Natural killer cell (primary cell): ENCODE measurements around the gene RRAGC. TPM values are rescaled to one million over a fixed set of nuclear protein-coding genes. Genes with fewer than 3 reads are reported as not detected.

ENCODE experiments used
- ATAC-seq, 3 donors: fragments of 150-1000 bp in 2 of 3; fragments of 200-7000 bp in 1 of 3; cut with Tn5 transposase; 1 replicate in 1 of 3; 2 replicates in 2 of 3; pipeline ENCODE4 v1.10.0; 2021; ENCODE audit warnings: mild to moderate bottlenecking in 2 of 3, moderate library complexity in 2 of 3
- DNase-seq, 2 donors: peaks; one replicate each; pipeline versions ENCODE4 v3.0.0 to v3.0.0-alpha.2; 2013 to 2021; ENCODE audit warnings: mixed read lengths in 1 of 2
- H3K27ac ChIP-seq: one replicate; pipeline ENCODE4 v1.5.1; 2013; ENCODE audit warnings: mild to moderate bottlenecking, low read length
- H3K27me3 ChIP-seq: one replicate; pipeline ENCODE4 v1.6.1; 2013; ENCODE audit warnings: low read length; ENCODE audit not compliant: control insufficient read depth, insufficient read depth
- H3K36me3 ChIP-seq: one replicate; pipeline ENCODE4 v1.6.1; 2013; ENCODE audit warnings: low read length; ENCODE audit not compliant: control insufficient read depth, insufficient read depth
- H3K4me1 ChIP-seq: one replicate; pipeline ENCODE4 v1.6.1; 2013; ENCODE audit warnings: low read length; ENCODE audit not compliant: control insufficient read depth, insufficient read depth
- H3K4me3 ChIP-seq: one replicate; pipeline ENCODE4 v1.5.1; 2013; ENCODE audit warnings: low read length
- H3K9me3 ChIP-seq: one replicate; pipeline ENCODE4 v1.6.1; 2013; ENCODE audit warnings: low read length; ENCODE audit not compliant: control insufficient read depth, insufficient read depth
- H3K27ac Mint-ChIP-seq, 2 donors: one replicate each; pipeline ENCODE4 v1.8.0; 2022; ENCODE audit warnings: mild to moderate bottlenecking in 2 of 2, mixed read lengths in 2 of 2, moderate library complexity in 1 of 2
- H3K27me3 Mint-ChIP-seq, 2 donors: one replicate each; pipeline ENCODE4 v1.8.0; 2022; ENCODE audit warnings: low read depth in 2 of 2, mixed read lengths in 2 of 2
- H3K36me3 Mint-ChIP-seq: one replicate; pipeline ENCODE4 v1.8.0; 2022; ENCODE audit warnings: mixed read lengths
- H3K4me1 Mint-ChIP-seq, 2 donors: one replicate each; pipeline ENCODE4 v1.8.0; 2022; ENCODE audit warnings: mixed read lengths in 2 of 2
- H3K4me3 Mint-ChIP-seq: one replicate; pipeline ENCODE4 v1.8.0; 2022; ENCODE audit warnings: mild to moderate bottlenecking, moderate library complexity, mixed read lengths
- H3K9me3 Mint-ChIP-seq, 2 donors: one replicate each; pipeline ENCODE4 v1.8.0; 2022; ENCODE audit warnings: mixed read lengths in 2 of 2
- CTCF ChIP-seq: fragments of 200-600 bp; IDR thresholded peaks from one replicate; pipeline ENCODE4 v1.8.0; 2022; ENCODE audit warnings: antibody characterized with exemption
- WGBS: methylation state at CpG from one replicate; pipeline ENCODE4 v1.1.7; 2013; ENCODE audit warnings: missing lambda C conversion rate; ENCODE audit not compliant: insufficient coverage; 5-methylcytosine and 5-hydroxymethylcytosine counted together
- intact Hi-C: fragments of 100-400 bp; cut with micrococcal nuclease; formaldehyde crosslinking; loops from one replicate; pipeline ENCODE4 v1.14.2; 2022
- total RNA-seq, 4 donors: library from RNA; stranded (reverse); fragments of 120-200 nt in 1 of 4; gene quantifications; one replicate each; pipeline versions ENCODE4 v1.2.3 to v1.2.4, GENCODE V29; 2013 to 2022

RRAGC gene
- total RNA-seq, 3 donors from 2014 or later (not counting 1 experiment from before 2014, with no cell fraction given): 15.9 to 24.9 (median 22.0) TPM

GRCh38 chr1:38899560-38899959, 40.0 kb upstream of the RRAGC start:
- no peaks in the 10 kb centered on the region for H3K36me3 Mint-ChIP-seq
- H3K4me1 Mint-ChIP-seq: no peaks in the 10 kb centered on the region
- H3K27ac Mint-ChIP-seq: no peak overlapping the region
- TF ChIP-seq CTCF: no peak
- no peaks in the 10 kb centered on the region for H3K27me3 ChIP-seq
- no peaks in the 10 kb centered on the region for H3K4me1 ChIP-seq
- no peak for ATAC-seq
- H3K9me3 Mint-ChIP-seq: no peaks in the 10 kb centered on the region
- intact Hi-C loops: no loop called here
- H3K27me3 Mint-ChIP-seq: no peaks in the 10 kb centered on the region
- DNase-seq: no peak
- H3K4me3 ChIP-seq: no peak overlapping the region
- no peaks in the 10 kb centered on the region for H3K36me3 ChIP-seq
- H3K4me3 Mint-ChIP-seq: no peak overlapping the region
- no peaks in the 10 kb centered on the region for H3K9me3 ChIP-seq
- no peak overlapping the region for H3K27ac ChIP-seq
- 94% methylated on average over 4 of the region's 4 CpGs for WGBS

GRCh38 chr1:38898653-38899230, 39.2 kb upstream of the RRAGC start:
- no peaks in the 10 kb centered on the region for H3K27me3 ChIP-seq
- TF ChIP-seq CTCF: no peak
- Mint-ChIP-seq H3K27me3 (no peaks in the 10 kb centered on the region), H3K36me3 (no peaks in the 10 kb centered on the region), H3K27ac (no peak overlapping the region), H3K4me3 (no peak overlapping the region), H3K4me1 (no peaks in the 10 kb centered on the region), H3K9me3 (no peaks in the 10 kb centered on the region)
- H3K36me3 ChIP-seq: no peaks in the 10 kb centered on the region
- no peak for DNase-seq
- no peaks in the 10 kb centered on the region for H3K4me1 ChIP-seq
- no peak overlapping the region for H3K27ac ChIP-seq
- ATAC-seq: no peak
- no peak overlapping the region for H3K4me3 ChIP-seq
- no peaks in the 10 kb centered on the region for H3K9me3 ChIP-seq
- intact Hi-C loops: no loop called here

GRCh38 chr1:38896169-38896568, 36.6 kb upstream of the RRAGC start:
- no peak for DNase-seq
- Histone ChIP-seq H3K4me1 (no peaks in the 10 kb centered on the region), H3K27me3 (no peaks in the 10 kb centered on the region), H3K27ac (no peak overlapping the region), H3K36me3 (no peaks in the 10 kb centered on the region), H3K9me3 (no peaks in the 10 kb centered on the region), H3K4me3 (no peak overlapping the region)
- ATAC-seq: no peak
- Mint-ChIP-seq H3K27me3 (no peaks in the 10 kb centered on the region), H3K9me3 (no peaks in the 10 kb centered on the region), H3K4me1 (no peaks in the 10 kb centered on the region), H3K27ac (no peak overlapping the region), H3K4me3 (no peak overlapping the region), H3K36me3 (no peaks in the 10 kb centered on the region)
- 90% methylated on average over 2 of the region's 2 CpGs for WGBS
- intact Hi-C loops: no loop called here
- no peak for TF ChIP-seq CTCF

- H3K4me3 ChIP-seq: no peak overlapping the region
- no peak overlapping the region for H3K27ac ChIP-seq
- H3K27me3 ChIP-seq: no peaks in the 10 kb centered on the region
- no peaks in the 10 kb centered on the region for H3K4me1 Mint-ChIP-seq
- H3K9me3 Mint-ChIP-seq: no peaks in the 10 kb centered on the region
- no peak for TF ChIP-seq CTCF
- H3K9me3 ChIP-seq: no peaks in the 10 kb centered on the region
- DNase-seq (no peak), ATAC-seq (no peak)
- no peaks in the 10 kb centered on the region for H3K36me3 ChIP-seq
- H3K36me3 Mint-ChIP-seq: no peaks in the 10 kb centered on the region
- H3K27me3 Mint-ChIP-seq: no peaks in the 10 kb centered on the region
- intact Hi-C loops: no loop called here
- WGBS: no CpG with 5 or more reads among the region's 1 CpG
- no peak overlapping the region for H3K4me3 Mint-ChIP-seq
- no peak overlapping the region for H3K27ac Mint-ChIP-seq
- no peaks in the 10 kb centered on the region for H3K4me1 ChIP-seq
Measured at GRCh38 chr1:38892976-38893375, 33.4 kb upstream of the RRAGC start.
